ENCODE measurements around the gene MMGT1.
A peak's percentile ranks its signal among the peaks of the same experiment; 100 is the strongest.

The MMGT1 gene

GRCh38 chrX:135973548-135974278, at the start of gene MMGT1:
MMGT1 (minus strand) TSS chrX:135973988; CDS start chrX:135973675, 313 bp downstream.
- peak; percentile 81 for DNase-seq (ENCODE audit: low spot score)

- DNase-seq (ENCODE audit: low spot score), result no peak
Observed at GRCh38 chrX:136021903-136022302, 48.1 kb upstream of the MMGT1 start.

GRCh38 chrX:136021160-136021559, 47.4 kb upstream of the MMGT1 start:
- no peak for DNase-seq (ENCODE audit: low spot score)

- DNase-seq (ENCODE audit: low spot score), result no peak
Observed at GRCh38 chrX:136019226-136019625, 45.4 kb upstream of the MMGT1 start.

GRCh38 chrX:136016881-136017280, 43.1 kb upstream of the MMGT1 start:
- DNase-seq (ENCODE audit: low spot score), result no peak

GRCh38 chrX:136015016-136015415, 41.2 kb upstream of the MMGT1 start:
- no peak for DNase-seq (ENCODE audit: low spot score)

- no peak for DNase-seq (ENCODE audit: low spot score)
Observed at GRCh38 chrX:135988245-135988644, 14.5 kb upstream of the MMGT1 start.

GRCh38 chrX:135985973-135986310, 12.2 kb upstream of the MMGT1 start:
- no peak for DNase-seq (ENCODE audit: low spot score)

- DNase-seq (ENCODE audit: low spot score), result peak; percentile 55
Observed at GRCh38 chrX:135985157-135985972, 11.6 kb upstream of the MMGT1 start, which contains the start of gene SLC9A6. SLC9A6 (plus strand) TSS chrX:135985435; CDS start chrX:135985659, 224 bp downstream.

GRCh38 chrX:135984791-135985156, 11.0 kb upstream of the MMGT1 start:
- DNase-seq (ENCODE audit: low spot score), result no peak

GRCh38 chrX:135984256-135984655, 10.5 kb upstream of the MMGT1 start:
- DNase-seq (ENCODE audit: low spot score), result no peak

- no peak for DNase-seq (ENCODE audit: low spot score)
Observed at GRCh38 chrX:135982860-135983259, 9.1 kb upstream of the MMGT1 start.

- no peak for DNase-seq (ENCODE audit: low spot score)
Observed at GRCh38 chrX:135981668-135982067, 7.9 kb upstream of the MMGT1 start.

- no peak for DNase-seq (ENCODE audit: low spot score)
Observed at GRCh38 chrX:135981010-135981409, 7.2 kb upstream of the MMGT1 start.

- DNase-seq (ENCODE audit: low spot score), result no peak
Observed at GRCh38 chrX:135977611-135978010, 3.8 kb upstream of the MMGT1 start.

- no peak for DNase-seq (ENCODE audit: low spot score)
Observed at GRCh38 chrX:135975421-135975820, 1.6 kb upstream of the MMGT1 start.

GRCh38 chrX:135974279-135974856, 580 bp upstream of the MMGT1 start:
- no peak for DNase-seq (ENCODE audit: low spot score)

GRCh38 chrX:135973025-135973547, 702 bp downstream of the MMGT1 start:
- no peak for DNase-seq (ENCODE audit: low spot score)

- DNase-seq (ENCODE audit: low spot score), result no peak
Observed at GRCh38 chrX:135951291-135951690, 22.5 kb downstream of the MMGT1 start.

GRCh38 chrX:135944486-135944885, 29.3 kb downstream of the MMGT1 start:
- DNase-seq (ENCODE audit: low spot score), result no peak

- peak; percentile 28 for DNase-seq (ENCODE audit: low spot score)
Observed at GRCh38 chrX:135931644-135932487, 41.9 kb downstream of the MMGT1 start.

GRCh38 chrX:135927897-135928296, 45.9 kb downstream of the MMGT1 start:
- no peak for DNase-seq (ENCODE audit: low spot score)

Data from CD4-positive, alpha-beta T cell treated with Interleukin-15 for 4 hours (primary cell).